GM12878 (cell line): ENCODE data around the gene SOCS4. TPM values are rescaled to one million over a fixed set of nuclear protein-coding genes. Genes with fewer than 3 reads are reported as not detected.

ENCODE experiments used
- ATAC-seq: fragments of 200-7000 bp; cut with Tn5 transposase; 3 replicates; pipeline ENCODE4 v1.9.1; 2020; ENCODE audit warnings: mild to moderate bottlenecking, moderate library complexity
- BruUV-seq: library from RNA; stranded (reverse); fragments of 400-500 nt; replicated peaks from 2 replicates; lab custom pipeline; 2021; lab: Mats Ljungman, UMichigan
- CTCF ChIA-PET: fragments of 300-600 bp; sonication (Branson Sonifier 250); formaldehyde crosslinking; extraction: SDS; loops from one replicate; lab custom pipeline; 2021; ENCODE audit warnings: inconsistent platforms; lab: Yijun Ruan, JAX
- POLR2A ChIA-PET: fragments of 350-600 bp; formaldehyde crosslinking; extraction: SDS; loops from one replicate; lab custom pipeline; 2021; ENCODE audit warnings: inconsistent platforms; lab: Charles Lee
- RAD21 ChIA-PET: fragments of 300-600 bp; sonication (Branson Sonifier 250); formaldehyde crosslinking; loops from one replicate; lab custom pipeline; 2023; ENCODE audit warnings: antibody characterized with exemption; ENCODE audit not compliant: unreplicated experiment; lab: Charles Lee
- SMC1A ChIA-PET: fragments of 300-600 bp; sonication (Branson Sonifier 250); formaldehyde crosslinking; loops from one replicate; lab custom pipeline; 2023; ENCODE audit not compliant: unreplicated experiment, uncharacterized antibody; lab: Charles Lee
- DNase-seq: peaks from one replicate; pipeline ENCODE4 v3.0.0-alpha.2; 2011; ENCODE audit warnings: low read depth, low spot score
- FAIRE-seq: peaks from 3 replicates; lab custom pipeline; 2011; peaks lifted over from hg19 to GRCh38; lab: Jason Lieb, UNC
- H2AFZ ChIP-seq: 2 replicates; pipeline ENCODE4 v1.6.0; 2011; ENCODE audit warnings: low read depth, low read length, control low read depth; ENCODE audit not compliant: control insufficient read depth
- H3K27ac ChIP-seq: 2 replicates; pipeline ENCODE4 v1.5.1; 2011; ENCODE audit warnings: control low read depth; ENCODE audit not compliant: control insufficient read depth, insufficient read depth
- H3K27me3 ChIP-seq, 2 experiments: replicated peaks in 1 of 2; 2 replicates each; pipeline versions ENCODE4 v1.6.0 to v1.6.1; 2011; ENCODE audit warnings: low read length in 1 of 2; ENCODE audit not compliant: control insufficient read depth in 2 of 2, insufficient read depth in 2 of 2
- H3K36me3 ChIP-seq, 2 experiments: 2 replicates each; pipeline ENCODE4 v1.5.1; 2011; ENCODE audit warnings: low read length in 1 of 2; ENCODE audit not compliant: control insufficient read depth in 2 of 2, insufficient read depth in 2 of 2
- H3K4me1 ChIP-seq: 2 replicates; pipeline ENCODE4 v1.6.1; 2011; ENCODE audit warnings: mild to moderate bottlenecking, low read length, moderate library complexity, mixed read lengths; ENCODE audit not compliant: control insufficient read depth, insufficient read depth
- H3K4me2 ChIP-seq: 2 replicates; pipeline ENCODE4 v1.6.0; 2011; ENCODE audit warnings: control low read depth; ENCODE audit not compliant: control insufficient read depth, insufficient read depth
- H3K4me3 ChIP-seq: fragments of 200-600 bp; sonication (generic); 2 replicates; pipeline ENCODE4 v1.5.1; 2016
- H3K79me2 ChIP-seq: 2 replicates; pipeline ENCODE4 v1.6.0; 2011; ENCODE audit warnings: low read length; ENCODE audit not compliant: control insufficient read depth, insufficient read depth
- H3K9ac ChIP-seq: 2 replicates; pipeline ENCODE4 v1.8.0; 2011; ENCODE audit warnings: low read length, control low read depth, mixed read lengths; ENCODE audit not compliant: control insufficient read depth, insufficient read depth
- H3K9me3 ChIP-seq: replicated peaks from 3 replicates; pipeline ENCODE4 v1.5.1; 2011; ENCODE audit warnings: mild to moderate bottlenecking, low read length; ENCODE audit not compliant: control insufficient read depth, insufficient read depth
- H4K20me1 ChIP-seq: 2 replicates; pipeline ENCODE4 v1.6.0; 2011; ENCODE audit not compliant: control insufficient read depth, insufficient read depth
- MEF2A ChIP-seq: IDR thresholded peaks from 2 replicates; pipeline ENCODE4 v1.6.1; 2011; ENCODE audit warnings: low read depth, mild to moderate bottlenecking, low read length, moderate library complexity; ENCODE audit not compliant: insufficient read depth
- NRF1 ChIP-seq: conservative IDR thresholded peaks from 2 replicates; pipeline ENCODE4 v1.6.1; 2011; ENCODE audit warnings: mild to moderate bottlenecking, low read depth, low read length, improper control_type of control experiment
- PKNOX1 ChIP-seq: fragments of 450-650 bp; IDR thresholded peaks from 2 replicates; pipeline ENCODE4 v1.6.1; 2016; ENCODE audit warnings: mild to moderate bottlenecking
- WGBS: methylation state at CpG from one replicate; pipeline ENCODE4 v1.1.6; 2016; ENCODE audit warnings: low lambda C conversion rate; ENCODE audit not compliant: insufficient replicate concordance, insufficient coverage; ENCODE audit errors: missing lambda C conversion rate; 5-methylcytosine and 5-hydroxymethylcytosine counted together
- in situ Hi-C: fragments of 300-500 bp; cut with MboI; formaldehyde crosslinking; loops from 9 replicates; pipeline ENCODE4 v1.14.3; 2018; ENCODE audit warnings: mixed read lengths
- intact Hi-C: fragments of 100-400 bp; cut with micrococcal nuclease; formaldehyde crosslinking; loops from one replicate; pipeline ENCODE4 v1.14.2; 2022; ENCODE audit not compliant: unreplicated experiment
- polyA plus RNA-seq, 11 experiments: library from polyadenylated mRNA; depleted of rRNA in 4 of 11; unstranded in 6 of 11; stranded (reverse) in 5 of 11; fragments of >200 nt; fragmentation: Nextera tagmentation in 4 of 11; fragmentation: Illumina TruSeq in 1 of 11; extraction: Ambion mirVana in 4 of 11; extraction: Trizol in 1 of 11; gene quantifications; 1 replicate in 1 of 11; 2 replicates in 10 of 11; pipeline versions ENCODE4 v1.2.1 to v1.2.3, GENCODE V29; 2011 to 2016; ENCODE audit warnings: inconsistent platforms in 2 of 11, missing spikeins in 2 of 11, low read depth in 1 of 11
- total RNA-seq, 4 experiments: library from RNA; depleted of rRNA in 3 of 4; stranded (reverse); fragments of >200 nt in 3 of 4; fragmentation: Illumina TruSeq in 1 of 4; extraction: Trizol in 1 of 4; gene quantifications; 2 replicates each; pipeline versions ENCODE4 v1.2.1 to v1.2.3, GENCODE V29; 2013 to 2021

Gene SOCS4
- total and polyA plus RNA-seq, 10 of the 15 experiments (the other 5 are each of a cell fraction or from before 2014, with no cell fraction given) = 5.7 to 31.5 (median 20.8) TPM

- CTCF ChIA-PET = interaction anchor here (0.7 to 7.3 kb wide), 4 partner anchors 17 to 114 kb away, joined by 4 to 44 read pairs (median 8); partner anchors contain the start of gene MAPK1IP1L
- Histone ChIP-seq H3K4me3 (peak overlapping the region; percentile 78), H3K9me3 (no peaks in the 10 kb centered on the region), H3K9ac (peak overlapping the region; percentile 84), H3K4me2 (peak overlapping the region; percentile 70), H3K36me3 (peaks cover 0 to 9% of the 10 kb centered on the region in 2 experiments; a peak in 1 of 4 replicates), H2AFZ (no peak overlapping the region), H3K27me3 (no peaks in the 10 kb centered on the region), H3K4me1 (no peaks in the 10 kb centered on the region), H4K20me1 (no peaks in the 10 kb centered on the region), H3K79me2 (peaks cover 86% of the 10 kb centered on the region), H3K27ac (peak overlapping the region; percentile 91; the same call in 1 of the 2 replicates)
- DNase-seq (no peak), ATAC-seq (no peak), FAIRE-seq (no peak)
- POLR2A ChIA-PET = interaction anchor here (0.7 to 1.7 kb wide), 5 partner anchors 14 to 163 kb away, joined by 3 to 7 read pairs (median 3); partner anchors contain the start of genes DLGAP5 and MAPK1IP1L
- in situ Hi-C loops (no loop called here), intact Hi-C loops (loop anchor here (5.0 kb wide), 1 partner anchor 126 kb away; the partner anchor contains the start of gene GCH1)
- TF ChIP-seq MEF2A (no peak), NRF1 (no peak), PKNOX1 (peak; percentile 42; the same call in 1 of the 2 replicates)
- 1% methylated on average over 4 of the region's 4 CpGs for WGBS
- BruUV-seq = no TSS peak
- RAD21 ChIA-PET = interaction anchor here (0.6 to 6.1 kb wide), 7 partner anchors 16 to 163 kb away, joined by 3 to 68 read pairs (median 5); partner anchors contain the start of genes DLGAP5 and MAPK1IP1L
- SMC1A ChIA-PET = interaction anchor here (0.8 to 3.8 kb wide), 10 partner anchors 17 to 209 kb away, joined by 3 to 42 read pairs (median 4); partner anchors contain the start of genes GCH1 and MAPK1IP1L
Observed at GRCh38 chr14:55028476-55028875, 1.4 kb downstream of the SOCS4 start.
